HFFc6 (cell line): ENCODE results near the gene NDUFS4. TPM values are rescaled to one million over a fixed set of nuclear protein-coding genes. Genes with fewer than 3 reads are reported as not detected.

ENCODE experiments used
- DNase-seq: peaks from one replicate; pipeline ENCODE4 v3.0.0-alpha.2; 2018
- H3K27ac Mint-ChIP-seq: 2 replicates; pipeline ENCODE4 v1.8.0; 2020; ENCODE audit warnings: mild to moderate bottlenecking, mixed read lengths
- H3K27me3 Mint-ChIP-seq: 2 replicates; pipeline ENCODE4 v1.8.0; 2021; ENCODE audit warnings: mild to moderate bottlenecking, moderate library complexity, mixed read lengths; ENCODE audit not compliant: insufficient read depth
- H3K36me3 Mint-ChIP-seq: 2 replicates; pipeline ENCODE4 v1.8.0; 2021; ENCODE audit warnings: low read depth, mixed read lengths
- H3K4me1 Mint-ChIP-seq: 2 replicates; pipeline ENCODE4 v1.8.0; 2020; ENCODE audit warnings: low read depth, mixed read lengths
- H3K4me3 Mint-ChIP-seq: 2 replicates; pipeline ENCODE4 v1.8.0; 2020; ENCODE audit warnings: mild to moderate bottlenecking, moderate library complexity, mixed read lengths
- H3K9me3 Mint-ChIP-seq: 2 replicates; pipeline ENCODE4 v1.8.0; 2020; ENCODE audit warnings: mild to moderate bottlenecking, mixed read lengths
- total RNA-seq, 6 experiments: library from RNA; stranded (reverse); fragmentation: NEBNext Ultra II Directional; extraction: Animal tissue kit (Norgen Biotek cat#: 25700); gene quantifications; 2 replicates in 1 of 6; 3 replicates in 5 of 6; pipeline ENCODE4 v1.2.3, GENCODE V29; 2021
- TF ChIP-seq, protein P1 (sequence below): fragments of 200-600 bp; sonication (generic); IDR thresholded peaks from 2 replicates; pipeline ENCODE4 v1.5.0; 2021; ENCODE audit warnings: antibody characterized with exemption, mild to moderate bottlenecking

NDUFS4 gene
- total RNA-seq, 6 experiments from 2014 or later = 93.7 to 116 (median 105) TPM

GRCh38 chr5:53549792-53550191 lies 10.6 kb upstream of the NDUFS4 start:
- DNase-seq = no peak
- Mint-ChIP-seq H3K27me3 (no peaks in the 10 kb centered on the region; the same call in 1 of the 2 replicates), H3K9me3 (no peaks in the 10 kb centered on the region), H3K4me1 (peaks cover 16% of the 10 kb centered on the region), H3K4me3 (no peak overlapping the region), H3K36me3 (no peaks in the 10 kb centered on the region), H3K27ac (no peak overlapping the region)
- TF ChIP-seq, protein P1, sequence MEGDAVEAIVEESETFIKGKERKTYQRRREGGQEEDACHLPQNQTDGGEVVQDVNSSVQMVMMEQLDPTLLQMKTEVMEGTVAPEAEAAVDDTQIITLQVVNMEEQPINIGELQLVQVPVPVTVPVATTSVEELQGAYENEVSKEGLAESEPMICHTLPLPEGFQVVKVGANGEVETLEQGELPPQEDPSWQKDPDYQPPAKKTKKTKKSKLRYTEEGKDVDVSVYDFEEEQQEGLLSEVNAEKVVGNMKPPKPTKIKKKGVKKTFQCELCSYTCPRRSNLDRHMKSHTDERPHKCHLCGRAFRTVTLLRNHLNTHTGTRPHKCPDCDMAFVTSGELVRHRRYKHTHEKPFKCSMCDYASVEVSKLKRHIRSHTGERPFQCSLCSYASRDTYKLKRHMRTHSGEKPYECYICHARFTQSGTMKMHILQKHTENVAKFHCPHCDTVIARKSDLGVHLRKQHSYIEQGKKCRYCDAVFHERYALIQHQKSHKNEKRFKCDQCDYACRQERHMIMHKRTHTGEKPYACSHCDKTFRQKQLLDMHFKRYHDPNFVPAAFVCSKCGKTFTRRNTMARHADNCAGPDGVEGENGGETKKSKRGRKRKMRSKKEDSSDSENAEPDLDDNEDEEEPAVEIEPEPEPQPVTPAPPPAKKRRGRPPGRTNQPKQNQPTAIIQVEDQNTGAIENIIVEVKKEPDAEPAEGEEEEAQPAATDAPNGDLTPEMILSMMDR = no peak

GRCh38 chr5:53552561-53552960 lies 7.9 kb upstream of the NDUFS4 start:
- DNase-seq = no peak
- H3K9me3 Mint-ChIP-seq = no peaks in the 10 kb centered on the region
- TF ChIP-seq, protein P1 = no peak
- H3K4me1 Mint-ChIP-seq = peaks cover 27% of the 10 kb centered on the region
- H3K4me3 Mint-ChIP-seq = no peak overlapping the region
- no peaks in the 10 kb centered on the region; the same call in 1 of the 2 replicates for H3K27me3 Mint-ChIP-seq
- no peak overlapping the region for H3K27ac Mint-ChIP-seq
- no peaks in the 10 kb centered on the region for H3K36me3 Mint-ChIP-seq

DNA sequence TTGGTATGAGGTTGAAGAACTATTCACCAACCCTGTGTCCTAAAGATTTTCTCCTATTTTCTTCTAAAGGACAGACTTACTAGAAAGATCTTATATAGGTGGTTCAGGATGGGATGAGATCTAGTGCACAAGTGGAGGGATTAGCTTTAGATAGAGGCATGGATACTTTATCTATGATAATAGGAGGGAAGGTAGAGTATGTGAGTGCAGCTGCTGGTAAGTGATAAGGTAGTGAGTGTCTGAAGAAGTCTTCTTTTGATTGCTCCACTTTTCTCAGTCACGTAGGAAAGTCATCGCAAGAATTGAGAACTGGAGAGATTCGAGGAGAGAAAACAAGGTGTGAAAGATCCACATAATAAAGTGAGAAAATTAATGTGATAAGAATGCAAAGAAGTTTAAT lies 6.0 kb upstream of the NDUFS4 start:
- TF ChIP-seq, protein P1 = no peak
- Mint-ChIP-seq H3K4me1 (peaks cover 30% of the 10 kb centered on the region), H3K9me3 (no peaks in the 10 kb centered on the region), H3K36me3 (no peaks in the 10 kb centered on the region), H3K4me3 (no peak overlapping the region), H3K27me3 (no peaks in the 10 kb centered on the region; the same call in 1 of the 2 replicates), H3K27ac (no peak overlapping the region)
- no peak for DNase-seq

DNA sequence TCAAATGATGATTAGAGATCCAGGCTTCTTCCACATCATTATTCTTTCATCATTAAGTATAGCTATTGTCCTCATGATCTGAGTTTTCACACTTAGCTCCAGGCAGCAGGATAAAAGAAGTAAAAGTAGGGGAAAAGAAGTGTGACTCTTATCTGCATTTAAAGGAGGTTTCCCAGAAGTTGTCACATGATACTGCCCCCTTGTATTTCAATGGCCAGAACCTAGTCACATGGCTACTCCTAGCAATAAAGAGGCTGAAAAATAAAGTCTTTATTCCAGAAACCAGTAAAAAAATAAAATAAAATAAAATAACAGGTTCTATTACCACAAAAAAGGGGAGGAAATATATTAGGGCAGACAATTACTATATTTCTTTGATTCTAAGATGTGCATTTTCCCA lies 5.3 kb upstream of the NDUFS4 start:
- Mint-ChIP-seq H3K27me3 (no peaks in the 10 kb centered on the region; the same call in 1 of the 2 replicates), H3K4me1 (peaks cover 25% of the 10 kb centered on the region), H3K9me3 (no peaks in the 10 kb centered on the region), H3K27ac (no peak overlapping the region), H3K4me3 (no peak overlapping the region), H3K36me3 (no peaks in the 10 kb centered on the region)
- DNase-seq = no peak
- TF ChIP-seq, protein P1 = no peak

GRCh38 chr5:53556001-53556400 lies 4.4 kb upstream of the NDUFS4 start:
- H3K4me3 Mint-ChIP-seq = no peak overlapping the region
- H3K36me3 Mint-ChIP-seq = no peaks in the 10 kb centered on the region
- DNase-seq = no peak

More at GRCh38 chr5:53556001-53556400, 4.4 kb upstream of the NDUFS4 start:
- H3K27me3 Mint-ChIP-seq = peaks cover 2% of the 10 kb centered on the region
- H3K9me3 Mint-ChIP-seq = no peaks in the 10 kb centered on the region
- TF ChIP-seq, protein P1 = no peak
- H3K4me1 Mint-ChIP-seq = peaks cover 28% of the 10 kb centered on the region
- H3K27ac Mint-ChIP-seq = no peak overlapping the region
